Activated naive CD8-positive, alpha-beta T cell treated with anti-CD3 and anti-CD28 coated beads, Interleukin-2, amount 10 ng/mL, durations not matched to agents 7 days and 5 days (primary cell): ENCODE measurements around the gene REPS1. TPM values are rescaled to one million over a fixed set of nuclear protein-coding genes. Genes with fewer than 3 reads are reported as not detected.

Experiments used
- ATAC-seq: fragments of 150-1000 bp; cut with Tn5 transposase; one replicate; pipeline ENCODE4 v1.10.0; 2021; ENCODE audit warnings: low read depth, moderate library complexity
- POLR2A ChIA-PET: fragments of 350-600 bp; sonication (Branson Sonifier 250); formaldehyde crosslinking; loops from one replicate; lab custom pipeline; 2021; ENCODE audit warnings: antibody characterized with exemption; lab: Charles Lee
- DNase-seq: peaks from one replicate; pipeline ENCODE4 v3.0.0; 2021
- H3K27ac Mint-ChIP-seq: one replicate; pipeline ENCODE4 v1.8.0; 2022; ENCODE audit warnings: mild to moderate bottlenecking, mixed read lengths
- H3K27me3 Mint-ChIP-seq: one replicate; pipeline ENCODE4 v1.8.0; 2022; ENCODE audit warnings: mild to moderate bottlenecking, moderate library complexity, mixed read lengths
- H3K36me3 Mint-ChIP-seq: one replicate; pipeline ENCODE4 v1.8.0; 2021; ENCODE audit warnings: mild to moderate bottlenecking, mixed read lengths
- H3K4me1 Mint-ChIP-seq: one replicate; pipeline ENCODE4 v1.8.0; 2021; ENCODE audit warnings: mixed read lengths
- H3K4me3 Mint-ChIP-seq: one replicate; pipeline ENCODE4 v1.8.0; 2022; ENCODE audit warnings: mild to moderate bottlenecking, moderate library complexity, mixed read lengths
- H3K9me3 Mint-ChIP-seq: one replicate; pipeline ENCODE4 v1.8.0; 2021; ENCODE audit warnings: mixed read lengths
- total RNA-seq, 2 experiments: library from RNA; stranded (reverse); gene quantifications; one replicate each; pipeline ENCODE4 v1.2.3, GENCODE V29; 2021

REPS1 gene
- total RNA-seq, 2 experiments from 2014 or later, result 50.5 to 51.3 TPM

DNA sequence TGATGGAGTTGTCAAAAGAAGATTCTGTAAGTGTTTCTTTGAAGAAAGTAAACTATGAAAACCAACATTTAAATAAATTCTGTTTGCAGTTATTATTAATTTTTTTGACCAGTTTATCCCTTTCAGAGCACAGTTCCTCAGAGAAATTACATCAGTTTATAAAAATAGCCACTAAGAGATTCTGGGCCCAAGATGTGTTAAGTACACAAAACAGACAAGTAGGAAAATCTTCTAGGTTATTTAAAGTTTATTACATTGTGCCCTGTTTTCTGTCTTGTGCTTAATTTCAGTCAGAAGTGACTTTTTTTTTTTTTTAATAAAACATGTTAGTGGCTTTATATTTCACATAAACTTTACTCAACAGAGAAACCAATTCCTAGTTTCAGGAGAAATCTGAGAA lies 119.9 kb downstream of the REPS1 start:
- no peak overlapping the region for H3K4me3 Mint-ChIP-seq
- no peaks in the 10 kb centered on the region for H3K36me3 Mint-ChIP-seq
- no peaks in the 10 kb centered on the region for H3K9me3 Mint-ChIP-seq
- ATAC-seq, result no peak
- H3K4me1 Mint-ChIP-seq, result no peaks in the 10 kb centered on the region
- DNase-seq, result no peak
- POLR2A ChIA-PET, result no interaction called here
- H3K27ac Mint-ChIP-seq, result no peak overlapping the region
- H3K27me3 Mint-ChIP-seq, result no peaks in the 10 kb centered on the region

- no peak for ATAC-seq
Observed at GRCh38 chr6:138865480-138866109, 122.5 kb downstream of the REPS1 start.

DNA sequence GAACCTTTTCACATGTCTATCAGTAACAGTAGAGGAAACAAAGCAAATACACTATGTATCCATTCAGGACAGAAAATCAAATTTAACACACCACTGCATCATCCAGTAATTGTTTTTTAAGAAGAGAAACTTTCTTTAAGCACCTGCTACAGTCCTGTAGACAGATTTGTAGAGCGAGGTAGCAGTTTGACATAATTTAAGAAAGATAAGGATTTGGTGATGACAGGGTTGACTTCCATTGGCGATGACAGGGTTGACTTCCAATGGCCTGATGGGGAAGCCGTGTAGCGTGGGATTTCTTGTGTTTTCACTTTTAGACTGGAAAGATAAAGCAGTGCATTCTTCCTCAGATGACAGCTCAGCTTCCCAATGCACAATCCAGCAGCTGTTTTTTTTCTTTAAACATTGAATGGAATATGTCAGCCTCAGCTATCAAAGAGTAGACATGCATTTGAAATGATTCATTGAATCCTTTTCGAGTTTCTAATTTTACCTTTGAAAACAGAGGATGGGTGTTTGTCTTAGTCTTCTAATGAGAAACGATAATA lies 123.6 kb downstream of the REPS1 start:
- peaks cover 2% of the 10 kb centered on the region for H3K27me3 Mint-ChIP-seq
- DNase-seq (no peak), ATAC-seq (no peak)
- no peaks in the 10 kb centered on the region for H3K4me1 Mint-ChIP-seq
- no peaks in the 10 kb centered on the region for H3K9me3 Mint-ChIP-seq
- H3K36me3 Mint-ChIP-seq, result no peaks in the 10 kb centered on the region
- H3K27ac Mint-ChIP-seq, result no peak overlapping the region
- H3K4me3 Mint-ChIP-seq, result no peak overlapping the region
- POLR2A ChIA-PET, result no interaction called here

More at GRCh38 chr6:138865480-138866109, 122.5 kb downstream of the REPS1 start:
- no peaks in the 10 kb centered on the region for H3K36me3 Mint-ChIP-seq
- POLR2A ChIA-PET, result no interaction called here
- DNase-seq, result no peak
- H3K27ac Mint-ChIP-seq, result no peak overlapping the region
- no peak overlapping the region for H3K4me3 Mint-ChIP-seq
- no peaks in the 10 kb centered on the region for H3K9me3 Mint-ChIP-seq
- peaks cover 2% of the 10 kb centered on the region for H3K27me3 Mint-ChIP-seq
- H3K4me1 Mint-ChIP-seq, result no peaks in the 10 kb centered on the region

DNA sequence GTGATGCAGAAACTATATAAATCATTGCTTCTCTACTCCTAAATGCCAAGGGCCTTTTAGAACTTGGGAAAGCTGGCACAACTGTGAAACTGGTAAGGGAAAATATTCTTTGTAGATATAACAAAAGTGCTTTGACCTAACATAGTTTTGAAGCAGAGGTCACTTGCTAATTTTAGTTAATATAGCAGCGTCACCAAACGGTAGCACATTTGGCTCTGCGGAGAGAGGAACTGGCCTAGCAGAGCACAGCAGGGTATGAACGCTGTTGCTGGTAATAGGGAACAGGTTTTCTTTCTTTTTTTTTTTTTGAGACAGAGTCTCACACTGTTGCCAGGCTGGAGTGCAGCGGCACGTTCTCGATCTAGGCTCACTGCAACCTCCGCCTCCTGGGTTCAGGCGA lies 124.7 kb downstream of the REPS1 start:
- Mint-ChIP-seq H3K27me3 (peaks cover 2% of the 10 kb centered on the region), H3K4me1 (no peaks in the 10 kb centered on the region), H3K4me3 (no peak overlapping the region), H3K9me3 (no peaks in the 10 kb centered on the region), H3K36me3 (no peaks in the 10 kb centered on the region), H3K27ac (no peak overlapping the region)
- POLR2A ChIA-PET, result no interaction called here
- DNase-seq, result no peak
- ATAC-seq, result no peak

DNA sequence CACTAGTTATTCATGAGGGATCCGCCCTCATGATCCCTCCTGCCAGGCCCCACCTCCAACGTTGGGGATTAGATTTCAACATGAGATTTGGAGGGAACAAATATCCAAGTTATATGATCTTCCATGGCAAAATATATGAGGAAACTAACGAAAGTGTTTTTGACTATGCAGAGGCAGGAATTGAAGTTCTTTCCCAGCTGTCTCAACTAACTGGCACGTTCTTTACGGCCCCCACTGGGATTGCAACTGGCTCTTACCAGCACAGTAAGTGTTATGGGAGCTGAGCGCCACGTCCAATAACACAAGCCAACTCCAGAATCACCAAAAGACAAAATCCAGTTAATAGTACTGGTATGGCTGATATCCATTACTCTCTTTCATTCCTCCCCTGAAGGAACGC lies 125.6 kb downstream of the REPS1 start:
- no peaks in the 10 kb centered on the region for H3K9me3 Mint-ChIP-seq
- no peak overlapping the region for H3K4me3 Mint-ChIP-seq
- POLR2A ChIA-PET, result no interaction called here
- H3K4me1 Mint-ChIP-seq, result no peaks in the 10 kb centered on the region
- no peak overlapping the region for H3K27ac Mint-ChIP-seq
- H3K27me3 Mint-ChIP-seq, result peaks cover 2% of the 10 kb centered on the region
- ATAC-seq (no peak), DNase-seq (no peak)
- no peaks in the 10 kb centered on the region for H3K36me3 Mint-ChIP-seq

GRCh38 chr6:138857775-138858174 lies 130.3 kb downstream of the REPS1 start:
- no peaks in the 10 kb centered on the region for H3K4me1 Mint-ChIP-seq
- H3K27ac Mint-ChIP-seq, result no peak overlapping the region
- peaks cover 7% of the 10 kb centered on the region for H3K27me3 Mint-ChIP-seq
- ATAC-seq (no peak), DNase-seq (no peak)
- no peaks in the 10 kb centered on the region for H3K9me3 Mint-ChIP-seq
- H3K4me3 Mint-ChIP-seq, result no peak overlapping the region
- no peaks in the 10 kb centered on the region for H3K36me3 Mint-ChIP-seq
- POLR2A ChIA-PET, result no interaction called here

DNA sequence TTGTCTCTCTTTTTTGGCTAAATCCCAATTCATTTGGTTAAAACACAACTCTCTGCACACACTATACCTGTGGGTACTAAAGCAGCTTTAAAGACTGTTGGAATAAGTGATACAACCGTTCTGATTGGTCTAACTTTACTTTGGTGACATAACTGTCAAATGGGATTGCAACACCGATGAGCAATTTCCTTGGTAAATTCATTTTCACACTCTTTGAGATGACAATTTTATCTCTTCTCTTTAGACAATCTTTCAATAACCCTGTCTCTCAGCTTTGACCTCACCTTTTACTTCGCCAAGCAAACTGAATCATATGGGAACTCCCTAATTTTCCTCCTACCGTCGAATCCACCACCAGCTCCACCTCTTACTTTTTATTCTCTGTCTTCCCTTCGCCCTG lies 131.4 kb downstream of the REPS1 start:
- Mint-ChIP-seq H3K4me1 (no peaks in the 10 kb centered on the region), H3K27me3 (peaks cover 6% of the 10 kb centered on the region), H3K36me3 (no peaks in the 10 kb centered on the region), H3K27ac (no peak overlapping the region), H3K4me3 (no peak overlapping the region), H3K9me3 (no peaks in the 10 kb centered on the region)
- ATAC-seq (no peak), DNase-seq (no peak)
- POLR2A ChIA-PET, result no interaction called here

Other genes starting within 250 kb of the REPS1 start
- 10 to 100 TPM; 26.5 to 26.9 TPM for gene CCDC28A, start 214.5 kb downstream of the REPS1 start, total RNA-seq
- gene ECT2L, start 192.2 kb downstream of the REPS1 start, total RNA-seq, result not detected
- gene ABRACL, start 40.5 kb upstream of the REPS1 start, total RNA-seq, result 100 to 1,000 TPM; 102 to 103 TPM
- gene HECA, start 146.8 kb upstream of the REPS1 start, total RNA-seq, result 10 to 100 TPM; 73.3 to 78.2 TPM